Upper lobe of left lung (tissue), 4 donors: ENCODE data around the gene BTN3A1.

ENCODE experiments used
- POLR2A ChIP-seq, 4 donors: fragments of 450-650 bp; IDR thresholded peaks; one replicate each; pipeline ENCODE4 v1.5.1; 2016 to 2017; ENCODE audit warnings: antibody characterized with exemption in 4 of 4, mild to moderate bottlenecking in 2 of 4
- POLR2AphosphoS5 ChIP-seq, 2 donors: sonication (generic); formaldehyde crosslinking; IDR thresholded peaks; one replicate each; pipeline ENCODE4 v1.5.1; 2017; ENCODE audit warnings: antibody characterized with exemption in 2 of 2

GRCh38 chr6:26414281-26414680 is 12.2 kb downstream of the BTN3A1 start:
- no peak for TF ChIP-seq POLR2A (IDR thresholded peaks at IDR 0.05)
- no peak for TF ChIP-seq POLR2AphosphoS5 (IDR thresholded peaks at IDR 0.05)
